GM06990 (cell line): ENCODE measurements around the gene GPX2.
A peak's percentile ranks its signal among the peaks of the same experiment; 100 is the strongest.

Source experiments
- DNase-seq: peaks from one replicate; pipeline ENCODE4 v3.0.0-alpha.2; 2011; ENCODE audit not compliant: insufficient read length; ENCODE audit errors: extremely low read depth
- H3K27me3 ChIP-seq: replicated peaks from 2 replicates; pipeline ENCODE4 v1.6.0; 2011; ENCODE audit warnings: low read length; ENCODE audit not compliant: control insufficient read depth, insufficient read depth
- H3K36me3 ChIP-seq: 2 replicates; pipeline ENCODE4 v1.5.1; 2011; ENCODE audit warnings: low read length; ENCODE audit not compliant: control insufficient read depth, insufficient read depth
- H3K4me3 ChIP-seq: replicated peaks from 2 replicates; pipeline ENCODE4 v1.5.1; 2011; ENCODE audit warnings: low read depth, mild to moderate bottlenecking, control low read depth, low read length
- CTCF ChIP-seq: IDR thresholded peaks from 2 replicates; pipeline ENCODE4 v1.5.1; 2011; ENCODE audit warnings: low read length, control low read depth, mild to moderate bottlenecking, inconsistent platforms; ENCODE audit not compliant: insufficient read depth, poor library complexity, severe bottlenecking

Gene GPX2

GRCh38 chr14:64906022-64906421, 36.5 kb downstream of the GPX2 start:
- Histone ChIP-seq H3K36me3 (no peaks in the 10 kb centered on the region), H3K4me3 (no peak overlapping the region)
- no peak for TF ChIP-seq CTCF

GRCh38 chr14:64899958-64900357, 42.6 kb downstream of the GPX2 start:
- Histone ChIP-seq H3K4me3 (no peak overlapping the region), H3K27me3 (no peaks in the 10 kb centered on the region; the same call in 1 of the 2 replicates), H3K36me3 (no peaks in the 10 kb centered on the region)
- TF ChIP-seq CTCF = no peak
- DNase-seq = no peak

More at GRCh38 chr14:64906022-64906421, 36.5 kb downstream of the GPX2 start:
- H3K27me3 ChIP-seq = no peaks in the 10 kb centered on the region; the same call in 1 of the 2 replicates
- DNase-seq = no peak

- DNase-seq = peak; percentile 13
- no peak overlapping the region for H3K4me3 ChIP-seq
- TF ChIP-seq CTCF = peak; percentile 53
- H3K36me3 ChIP-seq = no peaks in the 10 kb centered on the region
- no peaks in the 10 kb centered on the region; the same call in 1 of the 2 replicates for H3K27me3 ChIP-seq
These were observed 50.6 kb downstream of the GPX2 start for GRCh38 chr14:64891839-64892375.

DNA sequence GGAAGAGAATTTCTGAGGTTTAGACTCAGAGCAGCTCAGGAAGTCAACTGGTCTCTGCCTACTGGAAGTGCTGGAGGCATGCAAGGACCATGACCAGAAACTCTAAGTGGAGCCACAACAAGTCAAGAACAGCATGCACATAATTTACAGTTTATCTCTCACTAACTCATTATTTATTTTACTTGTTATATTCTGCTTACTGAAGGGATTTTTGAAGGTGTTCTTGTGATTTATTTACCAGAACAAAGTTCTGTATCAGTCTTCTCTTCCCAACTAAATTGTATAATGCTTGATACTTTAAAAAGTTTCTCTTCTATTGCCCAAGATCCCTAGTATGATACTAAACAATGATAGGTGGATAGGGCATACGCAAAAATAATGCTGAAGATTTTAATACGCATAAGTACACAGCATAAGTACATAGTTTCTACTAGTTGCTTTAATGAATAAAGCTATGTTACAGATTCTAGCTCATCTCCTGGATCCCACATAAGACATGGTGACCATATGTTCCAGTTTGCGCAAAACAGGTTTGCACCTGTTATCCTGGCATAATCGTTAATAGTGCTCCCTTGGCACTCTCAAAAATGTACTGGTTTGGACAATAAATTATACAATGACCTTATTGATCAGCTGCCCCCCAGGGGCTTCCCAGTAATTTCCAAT, 51.2 kb downstream of the GPX2 start:
- no peaks in the 10 kb centered on the region for H3K36me3 ChIP-seq
- no peak for DNase-seq

DNA sequence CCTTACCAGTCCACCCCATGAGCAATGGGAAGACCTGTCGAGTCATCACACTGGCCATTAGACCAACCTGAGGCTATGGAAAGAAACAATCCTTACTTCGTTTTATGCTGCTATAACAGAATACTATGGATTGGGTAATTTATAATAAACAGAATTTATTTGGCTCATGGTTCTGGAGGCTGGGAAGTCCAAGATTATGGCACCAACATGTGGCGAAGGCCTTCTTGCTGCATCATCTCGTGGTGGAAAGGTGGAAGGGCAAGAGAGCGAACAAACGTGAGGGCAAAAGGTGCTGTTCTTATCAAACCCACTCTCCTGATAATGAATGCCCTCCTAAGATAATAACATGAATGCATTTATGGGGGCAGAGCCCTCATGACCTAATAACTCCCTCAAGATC, 53.2 kb downstream of the GPX2 start:
- TF ChIP-seq CTCF = no peak
- Histone ChIP-seq H3K27me3 (no peaks in the 10 kb centered on the region; the same call in 1 of the 2 replicates), H3K36me3 (no peaks in the 10 kb centered on the region), H3K4me3 (no peak overlapping the region)
- DNase-seq = no peak

More for the DNA sequence above, 51.2 kb downstream of the GPX2 start:
- no peak for TF ChIP-seq CTCF
- no peaks in the 10 kb centered on the region; the same call in 1 of the 2 replicates for H3K27me3 ChIP-seq
- no peak overlapping the region for H3K4me3 ChIP-seq
